ENCODE results near the gene ERCC5.

ERCC5 gene

DNA sequence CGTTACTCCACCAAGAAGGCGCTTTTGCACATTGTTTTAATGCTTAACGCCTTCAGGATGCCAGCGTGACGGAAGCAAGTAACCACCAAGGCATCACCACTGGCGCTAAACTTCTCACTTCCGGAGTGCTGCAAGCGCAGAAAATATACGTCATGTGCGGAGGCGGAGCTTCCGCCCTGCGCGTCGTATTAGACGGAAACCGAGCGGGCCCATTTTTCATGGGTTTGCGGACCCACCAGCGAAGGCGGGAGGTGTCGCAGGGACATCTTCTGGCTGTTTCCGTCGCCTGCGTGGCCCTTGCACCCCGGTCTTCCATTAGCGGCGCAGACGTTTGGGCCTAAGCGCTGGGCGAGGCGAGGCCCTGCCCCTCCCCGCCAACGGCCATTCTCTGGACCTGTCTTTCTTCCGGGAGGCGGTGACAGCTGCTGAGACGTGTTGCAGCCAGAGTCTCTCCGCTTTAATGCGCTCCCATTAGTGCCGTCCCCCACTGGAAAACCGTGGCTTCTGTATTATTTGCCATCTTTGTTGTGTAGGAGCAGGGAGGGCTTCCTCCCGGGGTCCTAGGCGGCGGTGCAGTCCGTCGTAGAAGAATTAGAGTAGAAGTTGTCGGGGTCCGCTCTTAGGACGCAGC lies at the start of gene ERCC5:
ERCC5 (plus strand) TSS at position 403 of the 631 bp plus-strand sequence. CDS start 235 bp downstream, outside the sequence.
- peak within 1 kb of the TSS; percentile 94 for H3K4me3 ChIP-seq (ENCODE audit: low read depth, low read length)
- TF ChIP-seq, protein P1, sequence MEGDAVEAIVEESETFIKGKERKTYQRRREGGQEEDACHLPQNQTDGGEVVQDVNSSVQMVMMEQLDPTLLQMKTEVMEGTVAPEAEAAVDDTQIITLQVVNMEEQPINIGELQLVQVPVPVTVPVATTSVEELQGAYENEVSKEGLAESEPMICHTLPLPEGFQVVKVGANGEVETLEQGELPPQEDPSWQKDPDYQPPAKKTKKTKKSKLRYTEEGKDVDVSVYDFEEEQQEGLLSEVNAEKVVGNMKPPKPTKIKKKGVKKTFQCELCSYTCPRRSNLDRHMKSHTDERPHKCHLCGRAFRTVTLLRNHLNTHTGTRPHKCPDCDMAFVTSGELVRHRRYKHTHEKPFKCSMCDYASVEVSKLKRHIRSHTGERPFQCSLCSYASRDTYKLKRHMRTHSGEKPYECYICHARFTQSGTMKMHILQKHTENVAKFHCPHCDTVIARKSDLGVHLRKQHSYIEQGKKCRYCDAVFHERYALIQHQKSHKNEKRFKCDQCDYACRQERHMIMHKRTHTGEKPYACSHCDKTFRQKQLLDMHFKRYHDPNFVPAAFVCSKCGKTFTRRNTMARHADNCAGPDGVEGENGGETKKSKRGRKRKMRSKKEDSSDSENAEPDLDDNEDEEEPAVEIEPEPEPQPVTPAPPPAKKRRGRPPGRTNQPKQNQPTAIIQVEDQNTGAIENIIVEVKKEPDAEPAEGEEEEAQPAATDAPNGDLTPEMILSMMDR (conservative IDR thresholded peaks at IDR 0.05; ENCODE audit: low read depth, low read length): no peak
- peak; percentile 96 for DNase-seq (ENCODE audit: low read depth)

DNA sequence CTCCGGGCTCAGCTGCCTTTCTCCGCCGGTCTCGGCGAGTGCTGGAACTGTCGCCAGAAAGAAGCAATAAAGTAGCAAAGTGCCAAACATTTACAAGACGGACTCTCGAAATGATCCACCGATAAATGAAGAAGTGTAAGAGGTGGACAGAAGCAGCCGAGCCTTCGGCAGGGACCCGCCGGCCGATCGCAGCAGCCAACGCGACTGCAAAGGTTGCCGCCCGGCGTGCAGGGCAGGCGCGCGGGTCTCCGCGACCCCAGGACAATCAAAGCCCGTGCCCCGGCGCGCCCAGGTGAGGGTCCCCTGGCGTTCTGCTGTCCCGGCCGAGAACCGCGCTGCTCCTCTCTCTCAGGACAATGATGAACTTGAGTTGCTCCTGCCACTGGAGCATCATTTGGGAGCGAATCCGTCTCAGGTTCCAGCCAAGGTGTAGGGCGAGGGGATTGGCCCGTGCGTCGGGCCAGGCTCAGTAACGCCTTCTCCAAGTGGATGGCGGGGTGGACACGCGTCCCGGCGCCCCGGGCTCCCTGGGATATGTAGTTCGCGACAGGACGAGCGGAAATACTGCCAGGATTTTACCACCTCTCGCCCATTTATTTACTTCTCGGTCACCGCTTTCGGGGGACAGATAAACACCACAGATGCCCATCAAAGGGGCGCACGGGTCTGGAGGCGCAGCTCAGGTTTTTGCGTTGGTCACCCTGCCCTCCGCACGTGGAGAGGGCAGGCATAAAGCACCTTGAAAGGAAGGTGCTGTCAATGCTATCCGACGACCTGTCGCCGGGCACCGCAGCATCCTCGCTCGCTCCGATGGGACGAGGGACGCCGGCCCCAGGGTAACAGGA lies 47.0 kb upstream of the ERCC5 start, which contains the start of the genes BIVM and POGLUT2:
BIVM (plus strand) TSS at position 539 of the 845 bp plus-strand sequence. CDS start 8,149 bp downstream, outside the sequence.
POGLUT2 (minus strand) TSS at position 396 of the 845 bp plus-strand sequence; CDS start at position 90, 306 bp downstream.
- peak; percentile 97 for DNase-seq (ENCODE audit: low read depth)
- TF ChIP-seq, protein P1 (conservative IDR thresholded peaks at IDR 0.05; ENCODE audit: low read depth, low read length): no peak
- H3K4me3 ChIP-seq (ENCODE audit: low read depth, low read length): peak within 1 kb of the TSS; percentile 95

DNA sequence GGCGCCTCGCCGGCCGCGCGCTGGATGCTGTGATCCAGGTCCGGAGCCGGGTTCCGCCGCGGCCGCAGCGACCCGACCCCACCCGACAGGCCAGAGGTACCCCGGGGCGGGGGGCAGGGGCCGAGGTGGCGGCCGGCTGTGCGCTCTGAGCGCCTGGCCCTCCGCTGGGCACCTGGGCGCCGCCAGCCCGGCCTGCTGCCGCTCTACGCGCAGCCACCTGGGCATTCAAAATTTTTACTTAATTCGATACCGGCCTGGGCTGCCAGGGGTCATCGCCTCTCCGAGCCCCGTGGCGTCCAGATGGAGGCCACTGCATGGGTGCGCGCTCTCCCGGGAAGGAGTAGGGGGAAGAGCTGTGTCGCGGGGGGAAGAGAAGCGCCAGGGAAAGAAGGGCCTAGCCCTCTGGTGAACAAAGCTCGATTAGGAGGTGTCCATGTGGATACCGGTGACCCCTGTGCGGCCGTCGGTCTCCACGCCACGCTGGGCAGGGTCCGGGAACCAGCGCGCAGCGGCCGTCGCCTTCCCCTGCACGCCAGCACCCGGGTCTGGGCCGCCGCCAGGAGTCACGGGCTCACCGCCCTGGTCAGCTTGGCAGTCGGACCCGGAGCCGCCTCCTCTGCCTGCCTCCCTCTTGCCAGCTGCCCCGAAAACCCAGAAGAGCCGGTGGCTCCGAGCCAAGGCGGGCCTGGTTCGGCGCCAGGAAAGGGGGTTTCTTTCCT lies 46.2 kb upstream of the ERCC5 start:
- TF ChIP-seq, protein P1 (conservative IDR thresholded peaks at IDR 0.05; ENCODE audit: low read depth, low read length): no peak
- peak; percentile 21 for DNase-seq (ENCODE audit: low read depth)

DNA sequence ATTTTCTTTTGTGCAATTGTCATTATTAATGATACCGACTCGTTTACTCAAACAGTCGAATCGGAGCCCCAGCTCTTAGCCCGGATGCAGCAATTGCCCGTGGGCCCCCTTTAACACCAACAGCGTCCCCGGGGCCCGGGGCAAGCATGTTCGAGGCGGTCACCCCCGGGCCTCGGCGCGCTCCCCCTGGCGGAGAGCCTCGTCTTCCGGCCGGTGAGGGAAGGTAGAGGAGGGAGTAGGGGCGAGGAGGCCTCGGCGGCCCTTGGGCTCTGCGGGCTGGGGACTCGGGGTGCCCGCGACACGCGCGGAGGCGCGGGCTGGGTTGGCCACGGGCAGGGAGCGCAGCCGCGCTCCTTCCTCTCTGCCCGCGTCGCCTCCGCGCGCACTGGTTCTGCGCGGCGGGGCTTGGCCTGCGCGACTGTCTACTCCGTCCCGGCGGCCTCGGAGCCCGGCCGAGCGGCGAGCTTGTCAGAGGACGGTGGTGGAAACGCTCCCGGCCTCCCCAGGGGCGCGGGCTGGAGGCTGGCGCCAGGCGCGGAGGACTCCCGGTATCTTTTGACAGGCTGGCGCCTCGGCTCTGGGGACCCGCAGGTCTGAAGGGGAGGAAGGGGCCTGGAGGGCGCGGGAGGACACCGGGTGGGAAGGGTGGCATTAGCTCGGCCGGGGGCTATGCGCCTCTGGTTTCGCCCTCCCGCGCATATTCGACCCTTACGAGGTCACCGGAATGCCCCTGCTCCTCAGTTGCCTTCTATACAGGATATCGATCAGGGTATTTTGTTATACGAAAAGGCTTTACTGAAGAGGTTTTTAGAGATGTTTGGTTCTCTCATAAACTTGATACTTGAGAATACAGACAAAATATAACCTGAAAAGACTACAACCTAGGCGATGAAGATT lies 45.4 kb upstream of the ERCC5 start:
- peak; percentile 82 for DNase-seq (ENCODE audit: low read depth)
- H3K4me3 ChIP-seq (ENCODE audit: low read depth, low read length): peak overlapping the region; percentile 95
- TF ChIP-seq, protein P1 (conservative IDR thresholded peaks at IDR 0.05; ENCODE audit: low read depth, low read length): peak; percentile 73

More for the DNA sequence above, 46.2 kb upstream of the ERCC5 start:
- peak overlapping the region; percentile 95 for H3K4me3 ChIP-seq (ENCODE audit: low read depth, low read length)

DNA sequence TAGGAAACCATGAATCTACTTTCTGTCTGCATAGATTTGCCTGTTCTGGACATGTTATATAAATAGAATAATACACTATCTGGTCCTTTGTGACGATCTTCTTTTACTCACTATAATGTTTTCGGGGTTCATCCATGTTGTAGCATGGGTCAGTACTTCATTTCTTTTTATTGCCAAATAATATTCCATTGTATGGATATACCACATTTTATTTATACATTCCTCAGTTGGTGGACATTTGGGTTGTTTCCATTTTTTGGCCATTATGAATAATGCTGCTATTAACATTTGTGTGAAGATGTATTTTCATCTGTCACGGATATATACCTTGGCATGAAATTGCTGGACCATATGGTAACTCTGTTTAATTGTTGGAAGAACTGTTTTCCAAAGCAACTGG lies 40.2 kb upstream of the ERCC5 start:
- TF ChIP-seq, protein P1 (conservative IDR thresholded peaks at IDR 0.05; ENCODE audit: low read depth, low read length): no peak
- no peak overlapping the region for H3K4me3 ChIP-seq (ENCODE audit: low read depth, low read length)

DNA sequence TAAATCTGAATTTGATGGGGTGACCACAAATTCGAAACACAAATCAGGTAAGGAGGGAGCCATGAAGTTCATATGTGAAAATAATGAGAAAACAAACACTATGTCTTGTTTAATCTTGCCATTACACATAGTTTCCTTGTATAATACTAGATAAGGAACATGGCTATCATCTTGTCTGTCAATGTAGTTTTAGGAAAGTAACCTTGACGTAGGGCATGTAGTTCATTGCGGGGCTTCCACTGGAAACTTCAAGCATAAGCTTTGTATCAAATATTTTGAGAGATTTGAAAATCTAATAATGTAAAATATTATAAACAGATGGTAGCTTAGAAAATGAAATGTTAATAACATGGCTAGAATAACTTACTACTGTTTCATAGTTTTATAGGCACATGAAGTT lies 38.1 kb upstream of the ERCC5 start:
- no peak overlapping the region for H3K4me3 ChIP-seq (ENCODE audit: low read depth, low read length)
- DNase-seq (ENCODE audit: low read depth): no peak
- TF ChIP-seq, protein P1 (conservative IDR thresholded peaks at IDR 0.05; ENCODE audit: low read depth, low read length): no peak

More for the DNA sequence above, 40.2 kb upstream of the ERCC5 start:
- no peak for DNase-seq (ENCODE audit: low read depth)

All from choroid plexus epithelial cell (primary cell).